Smooth muscle cell of the umbilical artery (primary cell): ENCODE measurements around the gene ZNF580. TPM values are rescaled to one million over a fixed set of nuclear protein-coding genes. Genes with fewer than 3 reads are reported as not detected.

Experiments used
- total RNA-seq: library from RNA; depleted of rRNA; stranded (reverse); fragments of >200 nt; gene quantifications from 2 replicates; pipeline ENCODE4 v1.2.3, GENCODE V29; 2014

Gene ZNF580, protein sequence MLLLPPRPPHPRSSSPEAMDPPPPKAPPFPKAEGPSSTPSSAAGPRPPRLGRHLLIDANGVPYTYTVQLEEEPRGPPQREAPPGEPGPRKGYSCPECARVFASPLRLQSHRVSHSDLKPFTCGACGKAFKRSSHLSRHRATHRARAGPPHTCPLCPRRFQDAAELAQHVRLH
- 4.8 and 4.9 TPM in 2 replicates for total RNA-seq

DNA sequence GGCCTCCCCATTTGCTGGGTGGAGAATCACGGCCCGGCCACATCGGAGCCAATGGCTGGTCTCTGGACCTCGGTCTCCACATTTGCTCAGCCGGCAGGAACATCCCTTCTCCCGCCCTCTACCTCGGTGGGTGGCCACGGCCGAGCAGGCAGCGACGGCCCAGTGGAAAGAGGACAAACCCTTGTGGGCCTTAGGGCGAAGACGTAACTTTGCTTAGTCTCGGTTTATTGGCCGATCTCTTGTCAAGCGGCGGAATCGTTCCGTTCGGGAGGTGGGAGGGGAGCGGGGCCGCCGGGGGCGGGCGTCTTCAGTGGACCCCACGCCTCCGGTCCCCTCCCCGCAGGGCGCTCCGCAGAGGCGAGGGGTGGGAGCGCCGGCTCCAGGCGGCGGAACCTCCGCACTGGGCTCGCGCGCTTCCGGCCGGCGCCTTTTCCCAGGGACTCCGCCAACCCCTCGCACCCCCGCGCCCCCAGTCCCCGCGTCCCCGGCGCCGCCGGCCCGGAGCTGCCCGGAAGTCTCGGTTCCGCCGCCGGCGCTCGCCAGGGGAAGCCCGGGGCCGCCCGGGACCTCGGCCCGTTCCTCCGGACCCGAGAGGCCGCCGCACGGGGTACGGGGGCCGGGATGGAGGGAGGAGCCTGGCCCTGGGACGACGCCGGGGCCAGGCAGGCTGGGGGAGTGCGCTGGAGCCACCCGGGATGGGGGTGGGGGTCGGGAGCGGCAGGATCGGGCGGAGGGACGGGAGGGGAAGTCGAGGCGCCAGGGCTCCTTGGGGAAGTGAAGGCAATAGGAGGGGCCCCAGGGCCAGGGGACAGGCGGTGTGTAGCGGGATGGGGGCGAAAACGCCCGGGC is at the start of gene ZNF580:
Gene ZNF580, plus strand, starts transcription at position 426 of the 849 bp plus-strand sequence. CDS start 1,507 bp downstream, outside the sequence.

DNA sequence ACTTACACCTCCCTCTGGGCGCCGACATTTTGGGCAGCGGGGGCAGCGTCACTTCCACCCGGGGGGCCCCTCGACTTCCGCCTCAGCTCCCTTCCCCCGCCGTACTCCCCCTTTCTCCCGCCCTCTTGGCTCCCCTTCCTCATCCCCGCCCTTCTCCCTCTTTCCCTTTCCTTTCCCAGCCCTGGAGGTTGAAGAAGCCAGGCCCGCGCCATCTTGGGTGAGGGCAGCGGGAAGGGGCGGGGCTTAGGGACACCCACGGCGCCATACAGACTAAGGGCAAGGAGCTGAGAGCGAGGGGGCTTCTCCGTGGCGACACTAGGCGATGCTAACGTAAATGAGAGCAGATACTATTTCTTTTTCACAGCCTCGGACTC is 41.3 kb upstream of the ZNF580 start, which contains the start of gene FIZ1:
Gene FIZ1, minus strand, starts transcription at position 50 of the 374 bp plus-strand sequence. CDS start 1,652 bp downstream, outside the sequence.

DNA sequence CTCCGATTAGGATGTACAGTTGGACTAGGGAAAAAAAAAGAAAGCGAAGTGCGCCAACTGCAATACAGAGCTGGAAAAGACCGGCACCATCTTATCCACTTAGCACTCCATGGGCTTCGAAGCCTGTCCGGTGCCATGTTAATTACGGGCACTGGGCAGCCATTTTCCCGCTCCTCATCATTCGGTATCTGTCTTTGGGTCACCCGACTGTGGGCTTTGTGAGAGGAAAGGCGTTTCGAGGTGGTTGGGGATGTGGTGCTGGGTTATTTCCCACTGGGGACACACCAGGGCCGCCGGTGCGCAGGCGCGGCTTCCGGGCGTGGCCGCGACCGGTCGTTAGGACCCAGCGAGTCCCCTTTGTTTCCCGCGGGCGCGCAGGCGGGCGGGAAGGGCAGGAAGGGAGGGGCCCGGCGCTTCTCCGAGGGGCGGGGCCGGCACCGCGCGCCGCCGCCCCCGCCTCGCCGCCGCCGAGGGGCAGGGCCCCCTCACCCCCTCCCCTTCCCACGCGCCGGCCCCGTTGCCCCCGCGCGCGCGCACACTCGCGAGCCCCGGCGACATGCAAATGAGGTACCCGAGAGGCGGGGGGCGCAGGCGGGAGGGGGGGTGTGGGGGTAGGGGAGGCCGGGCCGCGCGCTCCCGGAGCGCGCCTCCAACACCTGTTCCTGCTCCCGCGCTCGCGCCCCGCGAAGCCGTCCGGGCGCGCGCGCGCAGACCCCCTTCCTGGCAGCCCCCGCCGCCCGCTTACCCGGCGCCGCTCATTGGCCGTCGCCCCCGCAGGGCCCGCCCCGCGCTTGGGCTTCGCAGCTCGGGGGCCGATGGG is 40.8 kb upstream of the ZNF580 start, which contains the start of gene ZNF524:
Gene ZNF524, plus strand, starts transcription at position 447 of the 820 bp plus-strand sequence. CDS start 1,825 bp downstream, outside the sequence.

DNA sequence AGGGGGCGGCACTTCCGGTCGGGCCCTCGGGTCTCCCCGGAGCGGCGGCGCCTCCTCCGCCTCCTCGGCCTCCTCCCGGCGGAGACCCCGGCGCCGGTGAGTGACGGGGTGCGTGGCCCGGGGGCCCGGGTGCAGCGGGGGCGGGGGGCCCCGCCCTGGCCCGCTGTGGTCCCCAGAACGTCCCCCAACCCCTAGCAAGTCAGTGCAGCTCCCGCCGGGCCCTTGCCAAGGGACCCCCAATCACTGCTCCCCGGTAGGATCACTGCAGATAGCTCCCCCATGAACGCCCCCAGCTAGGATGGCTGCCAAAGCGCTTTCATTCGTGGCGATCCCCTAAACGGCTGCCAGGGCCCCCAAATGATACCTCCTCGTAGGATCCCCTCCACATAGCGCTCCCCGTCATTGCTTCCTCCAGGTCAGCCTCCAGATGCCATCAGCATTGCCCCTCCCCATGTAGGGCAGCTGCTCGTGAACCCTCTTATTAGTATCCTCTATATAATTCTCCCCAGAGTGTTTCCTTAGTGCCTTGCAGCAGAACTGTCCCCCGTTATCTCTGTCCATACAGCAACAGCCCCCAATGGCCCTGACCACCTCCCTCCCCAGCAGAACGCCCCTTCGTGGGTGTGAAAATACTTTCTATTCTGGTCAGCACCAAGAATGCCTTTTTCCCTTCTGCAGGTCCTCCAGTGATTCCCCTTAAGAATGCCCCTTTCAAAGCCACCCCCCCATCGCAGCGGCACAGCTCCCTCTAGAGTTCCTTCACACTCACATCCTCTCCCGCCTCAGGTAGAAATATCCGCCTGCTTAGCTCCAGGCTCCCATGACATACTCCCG is 34.9 kb upstream of the ZNF580 start, which contains the start of gene ZNF865:
Gene ZNF865, plus strand, starts transcription at position 11 of the 834 bp plus-strand sequence. CDS start 7,972 bp downstream, outside the sequence.

DNA sequence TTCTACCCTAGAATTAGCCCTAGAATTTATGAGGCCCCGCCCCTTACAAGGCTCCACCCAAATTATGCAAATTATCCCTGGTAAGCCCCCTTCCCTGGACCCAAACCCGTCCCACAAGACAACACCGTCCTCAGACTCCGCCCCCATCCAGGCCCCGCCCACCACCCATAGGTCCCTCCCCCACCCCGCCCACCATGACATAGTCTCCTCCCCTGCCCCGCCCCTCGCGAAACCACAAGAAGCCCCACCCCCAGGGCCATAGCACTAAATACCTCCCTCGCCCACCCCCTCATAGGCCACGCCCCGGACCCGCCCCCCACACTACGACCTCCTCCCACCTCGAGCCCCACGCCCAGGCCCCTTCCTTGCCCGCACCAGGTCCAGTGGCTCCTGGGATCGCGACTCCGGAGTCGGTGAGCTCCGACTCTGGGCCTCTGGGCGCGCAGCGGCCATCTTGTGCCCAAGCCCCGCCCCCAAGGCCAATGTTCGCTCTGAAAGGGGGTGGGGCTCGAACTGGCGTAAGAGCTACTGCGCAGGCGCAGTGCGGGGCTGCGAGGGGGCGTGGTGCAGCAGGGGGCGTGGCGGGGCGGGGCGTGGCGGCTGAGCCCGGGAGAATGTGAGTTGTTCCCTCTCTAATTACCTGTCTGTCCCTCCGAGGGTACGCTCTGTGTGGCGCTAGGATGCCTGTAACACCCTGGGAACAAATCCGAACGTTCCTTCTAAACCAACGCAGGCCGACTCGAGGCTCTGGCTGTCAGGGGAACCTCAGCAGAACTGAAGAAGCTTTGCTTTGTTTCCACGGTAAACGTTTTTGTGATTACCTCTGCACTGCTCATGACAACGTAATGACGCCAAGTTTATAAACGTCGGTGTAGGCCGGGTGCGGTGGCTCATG is 16.4 kb upstream of the ZNF580 start, which contains the start of gene ZNF784:
Gene ZNF784, minus strand, starts transcription at position 458 of the 895 bp plus-strand sequence. Its CDS starts 5 bp downstream, at position 453.

DNA sequence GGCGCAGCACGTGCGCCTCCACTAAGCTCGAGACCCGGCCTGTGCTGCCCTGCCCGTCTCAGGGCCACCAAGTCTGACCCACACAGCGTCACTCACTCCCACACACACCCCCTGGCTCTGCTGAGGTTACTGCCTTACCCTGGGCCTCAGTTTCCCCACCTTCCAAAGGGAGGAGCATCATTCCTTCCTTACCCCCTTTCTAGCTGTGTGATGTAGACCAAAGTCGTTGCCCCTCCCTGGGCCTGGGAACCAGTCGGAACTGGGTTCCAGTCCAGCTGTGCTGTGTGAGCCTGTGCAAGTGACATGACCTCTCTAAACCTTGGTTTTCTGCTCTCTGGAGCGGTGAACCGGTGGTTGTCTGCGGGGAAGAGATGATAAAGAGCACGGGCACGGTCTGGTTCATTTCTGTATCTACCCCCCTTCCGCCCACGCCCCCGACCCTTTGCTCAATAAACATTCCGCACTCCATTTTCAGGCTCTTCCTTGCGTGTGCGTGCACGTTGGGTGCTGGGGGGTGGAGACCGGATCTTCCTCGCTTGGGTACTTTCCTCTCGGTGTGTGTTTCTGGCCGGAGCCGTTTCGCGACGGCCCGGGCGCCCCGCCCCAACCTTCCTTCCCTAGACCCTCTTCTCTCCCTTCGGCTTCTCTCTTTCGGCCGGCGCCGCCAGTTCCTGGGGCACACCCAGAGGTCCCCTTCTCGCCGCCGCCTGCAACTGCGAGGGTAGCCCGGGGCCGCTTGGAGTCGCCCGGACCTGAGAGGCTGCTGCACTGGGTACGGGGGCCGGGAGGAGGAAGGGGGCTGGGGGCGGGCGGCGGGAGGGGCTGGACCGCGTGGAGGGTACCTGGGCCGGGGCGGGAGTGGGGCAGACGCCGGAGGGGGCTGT is 2.4 kb downstream of the ZNF580 start, which contains the start of gene ZNF581:
Gene ZNF581, plus strand, starts transcription at position 647 of the 884 bp plus-strand sequence. CDS start 923 bp downstream, outside the sequence.

DNA sequence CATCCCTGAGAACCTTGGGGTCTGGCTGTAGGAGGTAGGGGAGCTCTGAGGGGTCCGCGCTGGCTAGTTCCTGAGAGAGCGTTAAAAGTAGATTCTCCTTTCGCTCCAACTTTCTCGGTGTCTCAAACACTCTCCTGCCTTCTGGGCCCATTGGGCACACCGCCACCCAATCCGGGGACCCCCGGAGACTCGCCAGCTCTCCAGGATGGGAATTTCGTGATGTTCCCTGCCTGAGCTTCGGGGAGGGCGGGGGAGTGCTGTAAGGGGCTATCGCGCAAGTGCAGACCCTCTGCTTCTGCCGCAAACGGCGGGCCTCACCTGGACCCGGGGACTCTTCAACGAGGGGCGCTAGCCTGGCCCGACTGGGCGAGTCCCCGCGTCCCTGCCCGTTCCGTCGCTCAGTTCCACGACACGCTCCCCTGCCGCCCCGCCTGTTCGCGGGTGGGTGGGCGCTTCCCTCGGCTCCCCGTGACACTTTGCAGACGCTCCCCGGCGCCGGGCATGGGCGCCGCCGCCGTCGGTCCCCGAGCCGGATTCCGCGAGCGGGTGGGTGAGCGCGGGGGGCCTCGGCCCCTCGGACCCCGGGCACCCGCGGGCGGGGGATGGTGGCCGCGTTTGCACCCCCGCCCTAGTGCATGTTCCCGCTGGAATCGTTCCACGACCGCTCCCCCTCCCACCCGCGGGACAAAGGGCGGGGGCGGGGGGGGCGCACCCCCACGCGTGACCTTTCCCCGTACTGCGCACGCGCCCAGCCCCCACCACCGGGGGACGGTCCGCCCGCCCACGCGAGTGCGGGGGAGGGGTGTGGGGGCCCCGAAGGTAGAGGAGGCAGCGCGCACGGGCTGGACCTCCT is 7.2 kb downstream of the ZNF580 start, which contains the start of gene CCDC106:
Gene CCDC106, plus strand, starts transcription at position 481 of the 853 bp plus-strand sequence. CDS start 835 bp downstream, outside the sequence.

DNA sequence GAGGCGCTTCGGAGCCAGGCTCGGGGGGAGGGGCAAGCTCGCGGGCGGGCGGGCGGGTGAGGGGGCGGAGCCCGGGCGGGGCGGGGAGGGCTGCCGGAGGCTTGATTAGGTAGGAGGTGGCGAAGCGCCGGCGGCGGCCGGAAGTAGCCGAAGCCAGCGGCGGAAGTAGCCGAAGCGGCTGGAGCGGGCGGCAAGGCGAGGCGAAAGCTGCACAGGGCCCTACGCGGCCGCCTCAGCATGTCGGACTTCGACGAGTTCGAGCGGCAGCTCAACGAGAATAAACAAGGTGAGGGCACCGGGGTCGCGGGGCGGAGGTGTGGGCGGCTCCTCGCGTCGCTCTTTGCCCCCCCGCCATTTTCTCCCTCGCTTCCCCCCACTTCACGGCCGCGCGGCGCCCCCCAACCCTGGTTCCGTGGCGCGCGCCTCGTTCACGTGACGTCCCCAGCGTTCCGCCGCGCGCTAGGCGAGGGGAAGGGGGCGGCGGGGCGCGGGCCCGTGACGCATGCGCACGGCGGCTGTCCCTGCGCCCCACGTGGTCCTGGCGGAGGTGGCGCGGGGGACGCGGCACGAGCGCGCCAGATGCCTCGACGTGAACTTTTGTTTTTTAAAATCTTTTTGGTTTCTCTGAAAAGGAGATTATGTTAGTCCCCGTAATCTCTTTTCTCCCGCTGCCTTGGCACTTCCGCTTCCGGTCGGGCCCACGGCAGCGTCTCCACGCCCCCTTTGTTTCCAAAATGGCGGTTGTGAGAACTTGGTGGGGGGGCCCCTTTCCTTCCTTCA is 14.3 kb downstream of the ZNF580 start, which contains the start of gene U2AF2:
Gene U2AF2, plus strand, starts transcription at position 168 of the 780 bp plus-strand sequence. Its CDS starts 70 bp downstream, at position 238.

DNA sequence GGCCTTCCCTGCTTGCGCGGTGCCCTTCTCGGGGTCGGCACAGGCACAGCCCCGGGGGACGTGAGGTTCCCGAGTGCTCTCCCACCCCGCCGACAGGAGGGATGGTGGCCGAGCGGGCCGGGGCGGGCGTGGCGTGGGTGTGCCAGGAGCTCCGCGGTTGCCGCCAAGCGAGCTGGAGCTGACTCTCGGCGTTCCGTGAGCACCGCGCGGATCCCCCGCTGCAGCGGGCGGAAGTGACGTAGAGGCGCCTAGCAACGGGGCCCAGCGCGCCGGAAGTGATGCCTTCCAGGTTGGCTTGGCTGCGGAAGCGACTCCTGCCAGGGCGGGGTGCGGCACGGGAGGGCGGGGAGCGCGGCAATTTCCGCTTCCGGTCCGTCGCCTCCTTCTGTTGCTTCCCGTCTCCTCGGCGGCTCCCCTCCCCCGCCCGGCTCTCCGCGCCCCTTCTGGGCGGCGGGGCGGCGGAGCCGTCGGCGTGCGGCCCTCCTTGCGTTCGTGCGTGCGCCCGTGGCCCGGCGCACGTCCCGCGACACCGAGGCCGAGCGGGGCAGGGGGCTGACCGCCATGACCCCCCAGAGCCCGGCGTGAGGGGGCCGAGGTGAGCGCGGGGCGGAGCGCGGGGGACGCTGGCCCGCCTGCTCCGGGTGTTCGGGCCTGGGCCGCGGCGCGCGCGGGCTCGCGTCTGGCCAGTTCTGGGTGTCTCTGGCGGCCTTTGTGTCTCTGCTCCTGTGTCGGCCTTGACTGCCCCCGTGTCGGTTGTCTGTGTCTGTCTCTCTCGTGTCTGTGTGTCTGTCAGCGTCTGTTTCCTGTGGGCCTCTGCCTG is 34.2 kb downstream of the ZNF580 start, which contains the start of gene EPN1:
Gene EPN1, plus strand, starts transcription at position 386 of the 820 bp plus-strand sequence. CDS start 3,402 bp downstream, outside the sequence.

Other genes with a start within 250 kb of the ZNF580 start
- 72.5 and 94.4 TPM in 2 replicates for gene UBE2S, start 233.2 kb upstream of the ZNF580 start, total RNA-seq
- not detected in 2 replicates for gene SHISA7, start 197.7 kb upstream of the ZNF580 start, total RNA-seq
- gene ISOC2, start 179.4 kb upstream of the ZNF580 start, total RNA-seq = 29.4 and 47.2 TPM in 2 replicates
- not detected in 2 replicates for gene C19orf85, start 176.3 kb upstream of the ZNF580 start, total RNA-seq
- 1.5 and 3.0 TPM in 2 replicates for gene ZNF628, start 164.4 kb upstream of the ZNF580 start, total RNA-seq
- 18.0 and 20.5 TPM in 2 replicates for gene NAT14, start 155.8 kb upstream of the ZNF580 start, total RNA-seq
- gene SSC5D, start 152.6 kb upstream of the ZNF580 start, total RNA-seq = 13.7 and 16.0 TPM in 2 replicates
- not detected in 2 replicates for gene SBK2, start 103.9 kb upstream of the ZNF580 start, total RNA-seq
- not detected in 2 replicates for gene SBK3, start 95.5 kb upstream of the ZNF580 start, total RNA-seq
- 3.9 and 6.5 TPM in 2 replicates for gene ZNF579, start 60.2 kb upstream of the ZNF580 start, total RNA-seq
- gene FIZ1, start 41.5 kb upstream of the ZNF580 start, total RNA-seq = 3.0 and 3.6 TPM in 2 replicates
- gene ZNF524, start 40.7 kb upstream of the ZNF580 start, total RNA-seq = 5.9 and 7.1 TPM in 2 replicates
- gene ZNF865, start 35.4 kb upstream of the ZNF580 start, total RNA-seq = 2.1 and 3.3 TPM in 2 replicates
- 2.5 and 4.2 TPM in 2 replicates for gene ZNF784, start 16.4 kb upstream of the ZNF580 start, total RNA-seq
- gene ZNF581, start 2.6 kb downstream of the ZNF580 start, total RNA-seq = 10.7 and 14.6 TPM in 2 replicates
- 8.2 and 8.6 TPM in 2 replicates for gene CCDC106, start 7.2 kb downstream of the ZNF580 start, total RNA-seq
- 61.8 and 111 TPM in 2 replicates for gene U2AF2, start 14.0 kb downstream of the ZNF580 start, total RNA-seq
- gene EPN1, start 34.2 kb downstream of the ZNF580 start, total RNA-seq = 51.4 and 172 TPM in 2 replicates
- not detected in 2 replicates for gene NLRP9, start 97.4 kb downstream of the ZNF580 start, total RNA-seq
- gene RFPL4A, start 118.1 kb downstream of the ZNF580 start, total RNA-seq = not detected in 2 replicates
- gene RFPL4AL1, start 128.1 kb downstream of the ZNF580 start, total RNA-seq = not detected in 2 replicates
- not detected in 2 replicates for gene NLRP11, start 191.0 kb downstream of the ZNF580 start, total RNA-seq
- not detected in 2 replicates for gene NLRP4, start 195.5 kb downstream of the ZNF580 start, total RNA-seq